Dedifferentiated amniotic fluid mesenchymal stem cell (primary cell): ENCODE data around the gene RAB8A.

Experiments
- DNase-seq: peaks from one replicate; pipeline ENCODE4 v3.0.0-alpha.2; 2016; ENCODE audit errors: extremely low spot score

RAB8A gene

DNA sequence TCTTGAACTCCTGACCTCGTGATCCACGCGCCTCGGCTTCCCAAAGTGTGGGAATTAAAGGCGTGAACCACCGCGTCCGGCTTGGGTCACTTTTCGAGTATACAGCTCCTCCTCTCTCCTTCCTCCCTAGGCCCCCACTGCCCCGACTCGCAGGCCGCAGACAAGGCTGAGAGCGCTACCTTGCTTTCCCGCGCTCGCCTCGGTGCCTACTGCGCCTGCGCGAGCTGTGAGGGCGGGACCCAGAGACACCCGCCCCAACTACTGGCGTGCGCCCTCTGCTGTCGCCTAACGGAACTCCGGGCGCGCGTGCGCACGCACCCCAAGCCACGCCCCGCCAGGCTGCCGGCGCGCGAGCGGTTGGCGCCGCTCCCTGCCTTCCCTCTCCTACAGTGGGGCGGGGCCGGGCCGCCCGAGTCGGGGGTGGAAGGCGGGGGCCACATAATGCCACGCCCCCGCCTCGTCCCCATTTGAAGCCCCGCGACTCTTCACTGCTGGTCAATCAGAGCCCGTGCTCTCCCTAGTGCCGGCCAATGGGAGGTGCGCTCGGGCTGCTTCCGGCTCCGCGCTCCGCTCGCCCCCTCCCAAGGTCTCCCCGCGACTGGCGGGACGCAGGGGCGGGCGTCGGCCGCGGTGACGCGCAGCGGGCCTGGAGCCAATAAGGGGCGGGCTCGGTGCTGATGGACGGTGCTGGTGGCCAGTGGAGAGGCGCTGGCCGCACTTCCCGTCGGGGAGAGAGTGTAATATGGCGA, at the start of gene RAB8A:
RAB8A (plus strand) TSS at position 730 of the 749 bp plus-strand sequence; CDS start at position 743, 13 bp downstream.
- peak; percentile 99 for DNase-seq

- no peak for DNase-seq
These were observed 49.7 kb upstream of the RAB8A start for GRCh38 chr19:16061943-16062342.

GRCh38 chr19:16062789-16063188, 48.9 kb upstream of the RAB8A start:
- no peak for DNase-seq

GRCh38 chr19:16064209-16064889, 47.3 kb upstream of the RAB8A start:
- DNase-seq, result no peak

DNA sequence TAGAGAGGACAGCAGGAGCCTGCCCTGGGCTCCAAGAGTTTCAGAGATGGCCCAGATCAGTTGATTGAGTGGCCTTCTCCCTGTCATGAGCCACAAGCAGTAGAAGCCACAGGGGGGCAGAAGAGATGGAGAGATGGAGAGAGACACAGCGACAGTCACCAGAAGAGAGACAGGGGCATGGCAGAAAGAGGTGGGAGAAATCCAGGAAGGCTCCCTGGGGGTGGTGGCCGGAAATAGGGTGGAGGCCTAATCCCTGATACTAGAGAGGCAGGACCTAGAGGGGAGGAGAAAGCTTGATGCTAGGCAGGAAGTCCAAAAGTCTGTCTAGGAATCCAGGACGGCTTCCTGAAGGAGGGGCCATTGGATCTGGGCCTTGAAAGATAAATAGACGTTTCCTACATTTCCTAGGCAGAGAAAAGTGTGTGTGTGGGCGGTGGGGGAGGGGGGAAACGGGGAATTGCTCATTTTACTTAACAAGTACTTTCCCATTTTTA, 45.0 kb upstream of the RAB8A start:
- DNase-seq, result no peak

- DNase-seq, result no peak
These were observed 44.3 kb upstream of the RAB8A start for GRCh38 chr19:16067205-16067938.

DNA sequence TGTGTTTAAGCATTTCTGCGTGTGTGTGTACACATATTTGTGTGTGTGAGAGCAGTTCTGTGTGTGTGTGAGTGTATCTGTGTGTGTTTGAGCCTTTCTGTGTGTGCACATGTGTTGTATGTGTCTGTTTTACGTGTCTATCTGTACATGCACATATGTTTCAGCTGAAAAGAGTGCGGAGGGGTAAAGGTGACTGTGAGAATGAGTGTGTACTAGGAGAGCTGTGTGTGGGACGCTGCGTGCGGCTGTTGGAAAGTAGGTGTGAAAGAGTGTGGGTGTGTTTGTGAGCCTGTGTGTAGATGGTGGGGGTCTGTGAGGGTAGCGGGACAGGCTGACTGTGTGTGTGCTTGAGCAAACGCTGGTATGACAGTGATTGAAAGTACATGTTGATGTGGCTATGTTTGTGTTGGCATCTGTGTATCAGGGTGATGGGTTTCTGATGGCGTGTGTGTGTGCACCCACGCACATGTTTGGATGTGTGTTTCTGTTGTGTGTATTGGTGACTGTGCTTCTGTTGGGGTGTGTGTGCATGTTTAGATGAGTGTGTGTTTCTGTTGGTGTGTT, 42.9 kb upstream of the RAB8A start:
- DNase-seq, result no peak

DNA sequence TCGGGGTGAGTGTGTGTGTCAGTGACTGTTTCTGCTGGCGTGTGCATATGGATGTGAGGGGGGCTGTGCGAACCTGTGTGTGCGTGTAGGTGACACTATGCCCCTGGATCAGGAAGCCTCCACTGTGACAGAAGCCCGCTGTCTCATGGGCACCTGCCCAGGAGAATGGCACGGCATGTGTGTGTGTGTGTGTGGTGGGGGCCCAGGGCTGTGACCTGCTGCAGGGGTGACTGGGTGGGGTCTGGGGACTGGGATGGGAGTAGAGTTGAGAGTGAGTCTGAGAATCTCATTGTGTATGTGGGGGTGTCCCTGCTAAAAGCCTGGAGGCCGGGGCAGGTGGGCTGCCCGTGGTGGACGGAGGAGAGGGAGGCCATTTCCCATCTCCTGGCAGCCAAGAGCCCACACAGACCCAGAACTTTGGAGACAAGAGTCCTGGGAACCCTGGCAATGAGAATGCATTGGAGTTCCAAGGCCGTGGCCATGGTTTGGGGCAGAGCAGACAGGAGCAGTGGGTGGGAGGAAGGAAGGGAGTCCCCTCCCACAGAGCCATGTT, 41.8 kb upstream of the RAB8A start:
- DNase-seq, result no peak

DNA sequence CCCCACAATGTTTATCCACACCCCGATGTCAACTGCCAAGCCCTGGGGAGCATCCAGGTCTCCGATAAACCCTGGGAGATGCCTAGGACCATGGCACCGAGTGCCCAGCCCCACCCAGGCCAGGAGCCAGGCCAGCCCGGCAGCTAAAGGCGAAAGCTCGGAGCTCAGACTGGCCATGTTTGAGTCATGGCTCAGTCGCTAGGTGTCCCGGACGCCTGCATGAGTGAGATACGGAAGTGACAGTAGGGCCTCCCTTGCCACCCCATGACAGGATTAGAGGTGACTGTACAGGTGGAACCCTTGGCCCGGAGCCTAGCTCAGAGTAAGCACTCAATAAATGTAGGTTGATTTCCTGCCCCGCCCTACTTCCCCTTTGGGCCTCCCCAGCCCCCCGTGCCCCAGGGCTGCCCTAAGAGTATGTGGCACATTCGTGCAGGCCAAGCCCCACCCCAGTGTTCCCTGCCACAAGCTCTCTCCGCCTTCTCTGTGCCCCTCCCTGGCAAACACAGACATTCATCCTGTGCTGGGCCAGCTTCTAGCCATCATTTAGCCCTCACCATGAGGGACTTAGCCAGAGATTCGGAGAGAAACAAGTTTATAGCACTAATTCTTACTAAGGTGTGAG, 41.2 kb upstream of the RAB8A start:
- no peak for DNase-seq

- no peak for DNase-seq
These were observed 40.5 kb upstream of the RAB8A start for GRCh38 chr19:16071072-16071691.

DNA sequence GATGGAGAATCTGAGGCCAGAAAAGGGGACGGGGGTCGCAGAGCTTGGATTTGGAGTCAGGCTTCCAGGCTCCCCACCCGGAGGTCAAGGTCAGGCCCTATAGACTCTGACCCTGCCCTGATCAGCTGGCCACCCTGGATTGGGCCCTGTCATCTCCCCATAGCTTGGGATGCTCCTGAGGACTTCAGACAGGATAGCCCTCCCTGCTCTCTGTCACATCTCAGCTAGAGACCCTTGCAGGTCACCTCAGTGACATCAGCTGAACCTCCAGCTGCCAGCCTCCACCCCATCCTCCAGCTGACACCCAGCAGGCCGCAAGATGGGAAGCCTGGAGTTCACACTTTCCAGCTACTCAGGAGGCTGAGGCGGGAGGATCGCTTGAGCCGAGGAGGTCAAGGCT, 38.2 kb upstream of the RAB8A start:
- DNase-seq, result no peak

DNA sequence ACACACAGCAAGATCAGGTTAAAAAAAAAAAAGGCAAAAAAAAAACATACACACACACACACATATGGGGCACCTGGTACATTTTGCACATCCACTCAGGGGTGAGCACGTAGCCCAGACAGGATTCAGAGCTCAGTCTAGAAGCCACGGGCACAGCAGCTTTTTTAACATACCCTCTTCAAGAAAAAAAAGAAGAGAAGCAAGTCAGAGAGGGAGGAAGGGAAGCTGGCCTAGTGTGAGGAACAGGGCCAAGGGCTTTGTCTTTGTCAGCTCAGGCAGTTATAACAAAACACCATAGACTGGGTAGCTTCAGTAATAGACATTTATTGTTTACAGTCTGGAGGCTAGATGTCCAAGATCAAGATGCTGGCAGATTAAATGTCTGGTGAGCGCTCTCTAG, 37.7 kb upstream of the RAB8A start:
- DNase-seq, result no peak

DNA sequence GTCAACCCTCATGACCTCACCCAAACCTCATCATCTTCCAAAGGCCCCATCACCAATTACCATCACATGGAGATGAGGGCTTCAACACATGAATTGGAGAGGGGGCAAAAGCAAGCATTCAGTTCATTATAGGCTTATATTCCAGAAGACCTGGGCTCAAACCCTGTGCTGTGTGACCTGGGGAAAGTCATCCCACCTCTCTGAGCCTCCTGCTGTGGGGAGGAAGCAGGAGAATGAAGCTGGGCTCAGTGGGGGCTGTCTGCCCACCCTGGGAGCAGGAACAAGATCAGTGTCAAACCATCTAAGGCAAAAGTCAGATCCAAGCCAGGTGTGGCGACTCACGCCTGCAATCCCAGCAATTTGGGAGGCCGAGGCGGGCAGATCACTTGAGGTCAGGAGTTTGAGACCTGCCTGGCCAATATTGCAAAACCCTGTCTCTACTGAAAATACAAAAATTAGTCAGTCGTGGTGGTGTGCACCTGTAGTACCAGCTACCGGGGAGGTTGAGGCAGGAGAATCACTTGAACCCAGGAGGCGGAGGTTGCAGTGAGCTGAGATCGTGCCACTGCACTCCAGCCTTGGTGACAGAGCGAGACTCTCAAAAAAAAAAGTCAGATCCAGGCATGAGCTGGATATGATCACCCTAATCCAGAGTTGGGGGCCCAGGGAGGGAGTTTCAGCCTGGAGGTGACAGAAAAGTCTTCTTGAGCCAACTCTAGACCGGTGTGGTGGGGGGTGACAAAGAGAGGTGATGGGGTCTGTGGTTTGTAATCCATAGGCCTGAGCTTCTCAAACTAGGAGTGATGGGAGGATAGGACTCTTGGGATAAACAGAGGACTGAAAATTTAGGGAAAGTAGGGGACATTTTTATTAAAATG, 37.0 kb upstream of the RAB8A start:
- no peak for DNase-seq

DNA sequence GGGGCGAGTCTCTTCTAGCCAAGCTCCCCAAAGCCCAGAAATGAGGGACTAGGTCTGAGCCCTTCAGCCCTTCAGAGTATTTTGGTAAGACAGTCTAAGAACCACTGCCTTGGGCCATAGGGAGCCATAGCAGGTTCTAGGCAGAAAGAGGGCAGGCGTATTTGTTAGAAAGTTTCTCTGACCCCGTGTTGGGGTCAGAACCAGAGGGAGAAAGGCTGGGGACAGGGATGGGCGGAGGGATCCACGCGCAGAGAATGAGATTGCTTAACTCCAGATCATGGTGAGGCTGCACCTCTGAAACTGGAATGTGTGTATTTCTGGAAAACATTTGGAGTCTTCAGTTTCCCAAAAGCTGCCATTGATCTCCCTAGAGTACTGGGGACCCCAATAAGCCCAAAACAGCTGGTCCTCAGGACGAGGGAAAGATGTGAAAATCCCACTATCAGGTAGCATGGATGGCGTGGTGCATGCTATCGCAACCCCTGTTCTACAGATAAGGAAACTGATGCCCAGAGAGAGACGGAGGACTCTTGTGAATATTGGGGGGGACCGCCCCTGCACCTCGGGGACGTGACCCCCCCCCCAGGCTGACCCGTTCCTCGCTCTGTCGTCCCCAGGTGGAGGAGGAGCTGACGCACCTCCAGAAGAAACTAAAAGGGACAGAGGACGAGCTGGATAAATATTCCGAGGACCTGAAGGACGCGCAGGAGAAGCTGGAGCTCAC, 36.1 kb upstream of the RAB8A start:
- no peak for DNase-seq

DNA sequence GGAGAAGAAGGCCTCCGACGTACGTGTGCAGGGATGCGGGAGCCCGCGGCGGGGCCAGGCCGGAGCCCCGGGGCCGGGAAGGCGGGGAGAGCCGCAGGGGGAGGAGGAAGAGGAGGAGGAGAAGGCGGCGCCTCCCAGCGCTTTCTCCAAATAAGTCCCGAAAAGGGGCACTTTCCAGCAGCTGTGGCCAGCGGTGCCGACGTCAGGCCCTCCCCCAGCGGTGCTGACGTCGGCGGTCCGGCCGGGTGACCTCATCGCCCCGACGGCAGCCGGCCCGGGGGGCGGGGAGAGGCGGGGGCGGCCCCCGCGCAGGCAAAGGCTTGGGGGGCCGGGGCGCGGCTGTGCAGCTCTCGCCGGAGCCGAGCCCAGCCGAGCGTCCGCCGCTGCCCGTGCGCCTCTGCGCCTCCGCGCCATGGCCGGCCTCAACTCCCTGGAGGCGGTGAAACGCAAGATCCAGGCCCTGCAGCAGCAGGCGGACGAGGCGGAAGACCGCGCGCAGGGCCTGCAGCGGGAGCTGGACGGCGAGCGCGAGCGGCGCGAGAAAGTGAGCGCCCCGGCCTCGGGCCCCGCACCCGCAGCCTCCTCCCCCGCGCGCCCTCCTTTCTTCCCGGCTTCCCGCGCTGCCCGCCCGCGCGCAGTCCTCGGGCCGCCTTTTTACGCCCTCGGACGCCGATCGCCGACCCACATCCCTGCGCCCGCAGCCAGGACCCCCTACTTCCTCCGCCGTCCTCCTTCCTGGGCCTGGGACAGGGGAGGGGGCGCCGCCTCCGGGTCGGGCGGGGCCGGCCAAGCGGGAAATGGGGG, 35.3 kb upstream of the RAB8A start, which contains the start of gene TPM4:
TPM4 (plus strand) TSS at position 342 of the 804 bp plus-strand sequence; CDS start at position 413, 71 bp downstream.
- peak; percentile 87 for DNase-seq

DNA sequence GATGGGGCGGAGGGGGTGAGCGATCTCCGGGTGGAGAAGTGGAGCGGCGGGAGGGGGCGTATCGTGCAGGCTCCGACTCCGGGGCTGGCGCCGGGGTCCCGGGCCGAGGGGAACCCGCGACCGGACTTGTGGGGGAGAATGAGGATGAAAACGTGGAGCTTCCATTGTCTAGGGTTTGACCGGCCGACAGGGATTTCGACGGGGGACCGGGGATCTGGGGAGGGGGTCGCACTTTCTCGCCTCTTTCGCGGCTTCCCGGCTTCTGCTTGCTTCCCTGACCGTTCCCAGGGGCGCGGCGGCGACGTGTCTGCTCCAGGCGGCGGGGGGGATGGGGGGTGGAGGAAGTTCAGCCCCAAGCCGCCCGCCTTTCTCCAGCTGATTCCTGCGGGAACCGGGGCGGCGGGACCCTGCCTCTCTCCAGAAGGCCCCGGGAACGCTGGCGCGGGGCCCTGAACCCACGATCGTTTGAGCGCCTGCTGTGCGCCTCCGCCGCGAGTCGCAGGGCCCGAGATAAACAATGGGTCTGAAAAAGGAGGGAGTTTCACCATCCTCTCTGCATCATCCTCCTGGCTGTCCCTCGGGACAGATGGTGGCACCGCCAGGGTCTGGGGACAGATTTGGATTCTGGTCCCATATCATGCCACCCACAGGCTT, 34.6 kb upstream of the RAB8A start:
- DNase-seq, result no peak

DNA sequence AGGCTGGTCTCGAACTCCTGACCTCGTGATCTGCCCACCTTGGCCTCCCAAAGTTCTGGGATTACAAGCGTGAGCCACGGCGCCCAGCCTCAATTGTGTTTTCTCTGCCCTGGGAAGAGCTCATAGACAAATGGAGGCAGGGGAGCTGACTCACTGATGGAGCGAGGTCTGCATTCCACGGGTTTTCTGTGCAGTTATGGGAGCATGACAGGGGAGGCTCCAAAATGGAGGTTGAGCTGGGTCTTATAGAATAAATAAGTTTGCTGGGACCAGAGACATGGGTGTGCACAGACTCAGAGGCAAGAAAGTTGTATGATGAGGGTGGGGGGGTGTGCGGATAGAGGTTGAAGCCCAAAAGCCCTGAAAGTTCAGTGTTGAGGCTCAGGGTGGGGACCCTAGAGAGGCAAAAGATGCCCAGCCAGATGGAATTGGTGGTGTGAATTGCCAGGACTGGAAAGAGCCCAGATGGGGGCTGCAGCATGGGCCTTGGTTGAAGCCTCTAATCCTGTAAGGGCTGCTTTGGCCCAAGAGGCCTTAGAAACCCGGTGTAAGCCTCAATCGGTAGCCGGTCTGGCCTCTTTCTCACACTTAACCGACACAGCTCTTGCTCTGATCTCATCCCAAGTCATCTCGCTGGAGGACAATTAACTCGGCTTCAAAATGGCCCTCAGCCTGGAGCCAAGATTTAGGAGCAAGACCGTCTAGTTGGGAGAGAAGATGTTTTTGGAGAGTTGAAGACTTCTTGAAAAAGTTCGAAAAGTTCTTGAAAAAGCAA, 33.5 kb upstream of the RAB8A start:
- DNase-seq, result peak; percentile 58
